ENCODE results near the gene GLS.

GRCh38 chr2:190982262-190983034 lies 101.8 kb downstream of the GLS start:
- TF ChIP-seq CTCF (IDR thresholded peaks at IDR 0.05) (no peak), POLR2A (IDR thresholded peaks at IDR 0.05) (no peak)

All from heart left ventricle (tissue), 13 donors.